Nephron progenitor cell (in vitro differentiated cells): ENCODE measurements around the gene SLCO1B1.

Experiments used
- DNase-seq: peaks from one replicate; pipeline ENCODE4 v3.0.0; 2021
- H3K27ac Mint-ChIP-seq: 2 replicates; pipeline ENCODE4 v1.8.0; 2021; ENCODE audit warnings: mild to moderate bottlenecking, moderate library complexity, mixed read lengths
- H3K27me3 Mint-ChIP-seq: 2 replicates; pipeline ENCODE4 v1.8.0; 2021; ENCODE audit warnings: mild to moderate bottlenecking, low read depth, mixed read lengths; ENCODE audit not compliant: poor library complexity
- H3K36me3 Mint-ChIP-seq: 2 replicates; pipeline ENCODE4 v1.8.0; 2021; ENCODE audit warnings: low read depth, mixed read lengths
- H3K4me1 Mint-ChIP-seq: 2 replicates; pipeline ENCODE4 v1.8.0; 2021; ENCODE audit warnings: mixed read lengths
- H3K4me3 Mint-ChIP-seq: 2 replicates; pipeline ENCODE4 v1.8.0; 2021; ENCODE audit warnings: mild to moderate bottlenecking, moderate library complexity, mixed read lengths
- H3K9me3 Mint-ChIP-seq: 2 replicates; pipeline ENCODE4 v1.8.0; 2021; ENCODE audit warnings: mild to moderate bottlenecking, moderate library complexity, mixed read lengths
- TF ChIP-seq, protein P1 (sequence below): fragments of 200-600 bp; sonication (generic); IDR thresholded peaks from 2 replicates; pipeline ENCODE4 v1.5.0; 2021; ENCODE audit warnings: antibody characterized with exemption

SLCO1B1 gene

DNA sequence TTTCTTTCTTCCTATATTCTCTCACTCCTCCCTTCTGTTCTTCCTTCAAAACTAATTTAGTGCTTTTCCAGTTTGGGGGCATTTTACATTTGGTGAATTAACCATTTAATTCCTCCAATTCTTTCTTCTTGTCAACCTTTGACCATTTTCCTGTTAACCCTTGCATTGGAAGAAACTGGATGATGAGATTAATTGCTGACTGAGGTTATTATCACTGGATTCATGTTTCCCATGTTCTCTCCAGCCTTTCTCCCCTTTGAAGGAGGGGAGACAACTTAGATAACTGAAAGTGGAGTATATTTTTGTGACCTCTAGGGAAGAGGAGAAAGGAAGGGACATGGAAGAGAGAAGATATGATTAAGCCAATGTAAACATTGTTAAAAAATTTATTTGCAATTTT, 133.2 kb downstream of the SLCO1B1 start:
- H3K4me1 Mint-ChIP-seq, result no peaks in the 10 kb centered on the region
- no peak for DNase-seq
- no peak overlapping the region for H3K4me3 Mint-ChIP-seq
- H3K27me3 Mint-ChIP-seq, result no peaks in the 10 kb centered on the region
- H3K27ac Mint-ChIP-seq, result no peak overlapping the region
- peaks cover 17% of the 10 kb centered on the region for H3K9me3 Mint-ChIP-seq
- TF ChIP-seq, protein P1, sequence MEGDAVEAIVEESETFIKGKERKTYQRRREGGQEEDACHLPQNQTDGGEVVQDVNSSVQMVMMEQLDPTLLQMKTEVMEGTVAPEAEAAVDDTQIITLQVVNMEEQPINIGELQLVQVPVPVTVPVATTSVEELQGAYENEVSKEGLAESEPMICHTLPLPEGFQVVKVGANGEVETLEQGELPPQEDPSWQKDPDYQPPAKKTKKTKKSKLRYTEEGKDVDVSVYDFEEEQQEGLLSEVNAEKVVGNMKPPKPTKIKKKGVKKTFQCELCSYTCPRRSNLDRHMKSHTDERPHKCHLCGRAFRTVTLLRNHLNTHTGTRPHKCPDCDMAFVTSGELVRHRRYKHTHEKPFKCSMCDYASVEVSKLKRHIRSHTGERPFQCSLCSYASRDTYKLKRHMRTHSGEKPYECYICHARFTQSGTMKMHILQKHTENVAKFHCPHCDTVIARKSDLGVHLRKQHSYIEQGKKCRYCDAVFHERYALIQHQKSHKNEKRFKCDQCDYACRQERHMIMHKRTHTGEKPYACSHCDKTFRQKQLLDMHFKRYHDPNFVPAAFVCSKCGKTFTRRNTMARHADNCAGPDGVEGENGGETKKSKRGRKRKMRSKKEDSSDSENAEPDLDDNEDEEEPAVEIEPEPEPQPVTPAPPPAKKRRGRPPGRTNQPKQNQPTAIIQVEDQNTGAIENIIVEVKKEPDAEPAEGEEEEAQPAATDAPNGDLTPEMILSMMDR, result no peak
- H3K36me3 Mint-ChIP-seq, result peaks cover 9% of the 10 kb centered on the region

DNA sequence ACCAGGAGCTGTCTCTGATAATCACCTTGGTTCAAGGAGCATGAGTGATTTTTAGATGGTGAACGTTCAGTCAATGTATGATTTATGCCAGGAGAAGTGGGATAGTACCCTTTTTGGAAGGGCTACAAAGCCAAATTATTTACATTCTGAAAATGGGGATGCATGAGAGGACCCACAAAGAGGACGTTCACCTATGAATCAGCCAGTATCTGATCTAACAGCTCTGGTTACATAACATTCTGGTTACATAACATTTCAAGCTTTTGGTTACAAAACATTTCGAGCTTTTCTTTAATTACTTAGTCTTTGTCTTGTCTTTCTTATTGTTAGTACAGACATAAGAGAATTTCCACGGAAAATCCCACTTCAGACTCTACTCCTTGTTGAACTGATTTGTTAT, 134.9 kb downstream of the SLCO1B1 start:
- Mint-ChIP-seq H3K4me1 (no peaks in the 10 kb centered on the region), H3K27me3 (no peaks in the 10 kb centered on the region), H3K36me3 (peaks cover 9% of the 10 kb centered on the region), H3K9me3 (peaks cover 17% of the 10 kb centered on the region), H3K4me3 (no peak overlapping the region), H3K27ac (no peak overlapping the region)
- TF ChIP-seq, protein P1, result no peak
- DNase-seq, result no peak

DNA sequence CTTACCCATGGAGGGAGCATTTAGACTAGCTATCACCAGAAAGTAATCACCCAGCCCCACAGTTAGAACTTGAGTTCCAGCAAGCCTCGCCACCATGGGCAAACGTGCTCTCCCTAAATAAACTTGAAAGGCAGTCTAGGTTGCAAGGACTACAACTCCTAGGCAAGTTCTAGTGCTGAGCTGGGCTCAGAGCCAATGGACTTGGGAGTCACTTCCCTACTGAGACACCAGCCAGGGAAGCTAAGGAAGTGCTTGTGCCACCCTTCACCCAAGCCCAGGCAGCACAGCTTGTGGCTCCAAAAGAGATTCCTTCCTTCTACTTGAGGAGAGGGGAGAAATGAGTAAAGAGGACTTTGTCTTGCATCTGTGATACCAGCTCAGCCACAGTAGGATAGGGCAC, 145.8 kb downstream of the SLCO1B1 start:
- TF ChIP-seq, protein P1, result no peak
- Mint-ChIP-seq H3K36me3 (no peaks in the 10 kb centered on the region), H3K9me3 (no peaks in the 10 kb centered on the region), H3K27me3 (peaks cover 3% of the 10 kb centered on the region), H3K27ac (no peak overlapping the region), H3K4me3 (no peak overlapping the region), H3K4me1 (no peaks in the 10 kb centered on the region)
- DNase-seq, result no peak
